Stimulated activated CD4-positive, alpha-beta T cell treated with anti-CD3 and anti-CD28 coated beads, Interleukin-12 subunit alpha, Interleukin-12 subunit beta, amount 100 ng/mL, for 48 hours (primary cell): ENCODE data around the gene IDH3B.
"Not testable (repeated sequence)": the region's sequence is repeated elsewhere in the genome, so short reads cannot be mapped to it uniquely, and the experiment has no call there.

Source experiments
- DNase-seq, 3 donors: peaks; one replicate each; pipeline ENCODE4 v3.0.0-alpha.2; 2020; ENCODE audit warnings: low read depth in 2 of 3, low spot score in 1 of 3

The IDH3B gene

GRCh38 chr20:2695206-2695983, 31.4 kb upstream of the IDH3B start:
- no peak for DNase-seq

- DNase-seq = no peak
Measured at GRCh38 chr20:2694519-2694918, 30.5 kb upstream of the IDH3B start.

GRCh38 chr20:2694008-2694471, 30.0 kb upstream of the IDH3B start:
- DNase-seq = no peak

GRCh38 chr20:2693286-2694007, 29.4 kb upstream of the IDH3B start:
- peak in 1 of 3 donors; percentile 37 for DNase-seq

GRCh38 chr20:2692886-2693285, 28.9 kb upstream of the IDH3B start:
- DNase-seq = no peak

- DNase-seq = no peak
Measured at GRCh38 chr20:2692036-2692885, 28.2 kb upstream of the IDH3B start, which contains the start of gene EBF4. TSS of gene EBF4 (plus strand) at chr20:2692780. CDS start at chr20:2693646, 866 bp downstream.

GRCh38 chr20:2691663-2692035, 27.6 kb upstream of the IDH3B start:
- no peak for DNase-seq

GRCh38 chr20:2691127-2691526, 27.1 kb upstream of the IDH3B start:
- DNase-seq = no peak

- DNase-seq = no peak
Measured at GRCh38 chr20:2690718-2691117, 26.7 kb upstream of the IDH3B start.

GRCh38 chr20:2690213-2690612, 26.2 kb upstream of the IDH3B start:
- DNase-seq = no peak

GRCh38 chr20:2688041-2688591, 24.1 kb upstream of the IDH3B start:
- peak; percentile 69 to 77 (median 73) for DNase-seq

- DNase-seq = no peak
Measured at GRCh38 chr20:2687514-2687913, 23.5 kb upstream of the IDH3B start.

GRCh38 chr20:2684817-2685216, 20.8 kb upstream of the IDH3B start:
- DNase-seq = not testable (repeated sequence)

- DNase-seq = not testable (repeated sequence)
Measured at GRCh38 chr20:2682040-2682439, 18.0 kb upstream of the IDH3B start.

GRCh38 chr20:2680046-2680445, 16.0 kb upstream of the IDH3B start:
- no peak for DNase-seq

GRCh38 chr20:2673453-2673852, 9.4 kb upstream of the IDH3B start:
- no peak for DNase-seq

GRCh38 chr20:2672446-2672845, 8.4 kb upstream of the IDH3B start:
- DNase-seq = no peak

- no peak for DNase-seq
Measured at GRCh38 chr20:2671977-2672376, 8.0 kb upstream of the IDH3B start.

GRCh38 chr20:2663364-2663886, 591 bp downstream of the IDH3B start:
- no peak for DNase-seq

- no peak for DNase-seq
Measured at GRCh38 chr20:2659547-2659946, 4.5 kb downstream of the IDH3B start.
